Prostate gland (tissue), 2 donors: ENCODE measurements around the gene EIF3J.

Experiments used
- CTCF ChIP-seq, 4 experiments: fragments of 200-600 bp in 2 of 4; fragments of 450-650 bp in 2 of 4; sonication (generic) in 2 of 4; IDR thresholded peaks; 1 replicate in 3 of 4; 2 replicates in 1 of 4; pipeline ENCODE4 v1.5.1; 2016 to 2019; ENCODE audit warnings: antibody characterized with exemption in 4 of 4, mild to moderate bottlenecking in 2 of 4, moderate library complexity in 2 of 4
- POLR2A ChIP-seq: fragments of 450-650 bp; IDR thresholded peaks from one replicate; pipeline ENCODE4 v1.6.1; 2016; ENCODE audit warnings: antibody characterized with exemption, mild to moderate bottlenecking

- TF ChIP-seq CTCF (IDR thresholded peaks at IDR 0.05): no peak
- no peak for TF ChIP-seq POLR2A
These were observed 54.4 kb downstream of the EIF3J start for GRCh38 chr15:44591326-44591725.
